Measurements from ENCODE around the gene LRRFIP1. TPM values are rescaled to one million over a fixed set of nuclear protein-coding genes. Genes with fewer than 3 reads are reported as not detected.

The LRRFIP1 gene
- total RNA-seq, 2 experiments from 2014 or later, result 157 to 161 TPM

- POLR2A ChIA-PET, result no interaction called here
- Histone ChIP-seq H3K27ac (ENCODE audit: low read depth in 1 of 2, low read length in 2 of 2) (no peak overlapping the region), H3K27me3 (ENCODE audit: control insufficient read depth in 1 of 2, insufficient read depth in 2 of 2, low read length in 2 of 2) (peaks cover 7 to 9% of the 10 kb centered on the region in 2 experiments), H3K9me3 (ENCODE audit: control insufficient read depth in 1 of 2, insufficient read depth in 1 of 2, low read length in 2 of 2) (peaks cover 0 to 3% of the 10 kb centered on the region in 2 experiments), H3K4me1 (ENCODE audit: insufficient read depth, low read length) (peaks cover 14% of the 10 kb centered on the region), H3K4me3 (ENCODE audit: low read length) (no peak overlapping the region), H3K36me3 (ENCODE audit: insufficient read depth, low read length) (no peaks in the 10 kb centered on the region)
- Mint-ChIP-seq H3K36me3 (ENCODE audit: low read depth) (no peaks in the 10 kb centered on the region), H3K4me1 (ENCODE audit: low read depth) (peaks cover 27% of the 10 kb centered on the region), H3K27me3 (peaks cover 20% of the 10 kb centered on the region), H3K4me3 (no peak overlapping the region), H3K27ac (no peak overlapping the region), H3K9me3 (peaks cover 2% of the 10 kb centered on the region)
- TF ChIP-seq CTCF (IDR thresholded peaks at IDR 0.05), result no peak
- ATAC-seq (ENCODE audit: poor library complexity) (no peak), DNase-seq (peak in 1 of 14 experiments; percentile 5)
- CTCF ChIA-PET, result no interaction called here
- intact Hi-C loops (cut with DNase I, micrococcal nuclease), result no loop called here
Measured at GRCh38 chr2:237631801-237632585, 4.6 kb downstream of the LRRFIP1 start.

DNA sequence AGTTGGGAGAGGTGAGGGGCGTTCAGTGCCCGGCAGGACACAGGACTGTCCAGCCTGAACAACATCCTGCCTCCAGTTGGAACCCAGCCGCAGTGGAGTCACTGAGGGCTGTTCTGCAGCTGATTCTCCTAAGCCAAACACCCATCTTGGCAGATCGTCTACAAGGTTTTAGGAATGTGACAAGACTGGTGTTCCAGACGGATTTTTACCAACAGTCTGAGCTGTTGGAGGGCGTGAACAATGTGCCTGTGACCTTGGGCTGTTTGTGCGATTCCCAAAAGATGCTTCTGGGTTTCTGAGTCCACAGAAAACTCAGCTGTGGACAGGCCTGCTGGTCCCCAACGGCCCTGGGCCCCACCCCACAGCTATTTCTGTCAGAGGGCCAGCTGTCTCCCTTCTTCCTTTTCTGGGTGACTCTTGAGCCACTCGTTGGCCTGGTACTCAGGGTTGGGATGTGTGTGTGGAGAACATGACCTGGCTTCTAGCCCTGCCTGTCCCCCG is 5.7 kb downstream of the LRRFIP1 start:
- peak in 2 of 14 experiments; percentile 0 to 20 for DNase-seq
- CTCF ChIA-PET, result interaction anchor here (1.0 kb wide), 1 partner anchor 61 kb away, joined by 3 read pairs; no protein-coding TSS in a partner anchor
- POLR2A ChIA-PET, result no interaction called here

DNA sequence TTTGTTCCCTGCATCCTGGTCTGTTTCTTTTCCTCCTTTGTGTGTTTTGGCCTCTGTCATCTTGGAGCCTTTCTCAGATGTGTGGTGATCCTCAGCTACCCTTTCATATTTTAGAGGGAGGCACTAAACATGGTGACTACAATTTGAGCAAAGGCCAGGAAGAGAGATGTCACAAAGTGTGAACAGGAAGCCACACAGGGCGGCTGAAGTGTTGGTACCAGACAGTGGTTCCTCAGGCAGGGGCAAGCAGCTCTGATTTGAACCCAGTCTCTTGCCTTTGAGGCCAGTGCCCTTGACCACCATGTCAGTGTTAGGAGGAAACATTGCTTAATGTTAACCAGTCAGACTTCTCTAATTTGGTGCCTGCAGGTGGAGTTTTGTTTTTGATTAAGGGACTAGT is 9.2 kb downstream of the LRRFIP1 start:
- Mint-ChIP-seq H3K4me3 (no peak overlapping the region), H3K9me3 (peaks cover 2% of the 10 kb centered on the region), H3K27ac (no peak overlapping the region), H3K27me3 (no peaks in the 10 kb centered on the region), H3K4me1 (ENCODE audit: low read depth) (peaks cover 8% of the 10 kb centered on the region), H3K36me3 (ENCODE audit: low read depth) (no peaks in the 10 kb centered on the region)
- H3K4me1 ChIP-seq (ENCODE audit: insufficient read depth, low read length), result no peaks in the 10 kb centered on the region
- peaks cover 0 to 3% of the 10 kb centered on the region in 2 experiments for H3K27me3 ChIP-seq (ENCODE audit: control insufficient read depth in 1 of 2, insufficient read depth in 2 of 2, low read length in 2 of 2)
- ATAC-seq (ENCODE audit: poor library complexity) (no peak), DNase-seq (peak in 1 of 14 experiments; percentile 25)
- no peak overlapping the region for H3K27ac ChIP-seq (ENCODE audit: low read depth in 1 of 2, low read length in 2 of 2)
- no peak overlapping the region for H3K4me3 ChIP-seq (ENCODE audit: low read length)
- no peaks in the 10 kb centered on the region for H3K36me3 ChIP-seq (ENCODE audit: insufficient read depth, low read length)
- ChIA-PET CTCF (no interaction called here), POLR2A (no interaction called here)
- intact Hi-C loops (cut with DNase I, micrococcal nuclease), result no loop called here
- TF ChIP-seq CTCF (IDR thresholded peaks at IDR 0.05), result no peak
- peaks cover 0 to 3% of the 10 kb centered on the region in 2 experiments for H3K9me3 ChIP-seq (ENCODE audit: control insufficient read depth in 1 of 2, insufficient read depth in 1 of 2, low read length in 2 of 2)

More for the DNA sequence above, 5.7 kb downstream of the LRRFIP1 start:
- Histone ChIP-seq H3K4me3 (ENCODE audit: low read length) (no peak overlapping the region), H3K9me3 (ENCODE audit: control insufficient read depth in 1 of 2, insufficient read depth in 1 of 2, low read length in 2 of 2) (peaks cover 0 to 3% of the 10 kb centered on the region in 2 experiments), H3K4me1 (ENCODE audit: insufficient read depth, low read length) (peaks cover 10% of the 10 kb centered on the region), H3K36me3 (ENCODE audit: insufficient read depth, low read length) (no peaks in the 10 kb centered on the region), H3K27me3 (ENCODE audit: control insufficient read depth in 1 of 2, insufficient read depth in 2 of 2, low read length in 2 of 2) (peaks cover 6 to 9% of the 10 kb centered on the region in 2 experiments), H3K27ac (ENCODE audit: low read depth in 1 of 2, low read length in 2 of 2) (no peak overlapping the region)
- Mint-ChIP-seq H3K27ac (no peak overlapping the region), H3K27me3 (peaks cover 19% of the 10 kb centered on the region), H3K9me3 (peaks cover 2% of the 10 kb centered on the region), H3K4me1 (ENCODE audit: low read depth) (peaks cover 23% of the 10 kb centered on the region), H3K4me3 (no peak overlapping the region), H3K36me3 (ENCODE audit: low read depth) (no peaks in the 10 kb centered on the region)
- no peak for ATAC-seq (ENCODE audit: poor library complexity)
- intact Hi-C loops (cut with DNase I, micrococcal nuclease), result no loop called here
- TF ChIP-seq CTCF (IDR thresholded peaks at IDR 0.05), result no peak

All from CD4-positive, alpha-beta T cell (primary cell).